ENCODE measurements around the gene SPAG7.
"Not testable (repeated sequence)": the region's sequence is repeated elsewhere in the genome, so short reads cannot be mapped to it uniquely, and the experiment has no call there.

Gene SPAG7

DNA sequence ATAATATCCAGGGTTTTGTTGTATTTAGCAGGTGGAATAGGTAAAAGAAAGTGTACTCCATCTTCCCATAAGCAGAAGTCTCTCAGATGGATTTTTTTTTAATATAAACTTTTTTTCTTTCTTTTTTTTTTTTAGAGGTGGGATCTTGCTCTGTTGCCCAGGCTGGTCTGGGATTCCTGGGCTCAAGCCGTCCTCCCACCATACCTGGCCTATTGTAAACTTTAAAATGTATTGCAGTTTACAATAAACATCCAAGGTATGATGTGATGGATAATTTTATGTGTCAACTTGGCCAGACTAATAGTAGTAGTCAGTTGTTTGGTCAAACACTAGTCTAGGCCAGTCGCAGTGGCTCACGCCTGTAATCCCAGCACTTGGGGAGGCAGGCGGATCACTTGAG is 46.3 kb downstream of the SPAG7 start:
- H3K27me3 ChIP-seq, result no peaks in the 10 kb centered on the region
- H3K4me3 ChIP-seq (ENCODE audit: low read depth, low read length), result no peak overlapping the region
- DNase-seq, result no peak
- H3K4me1 ChIP-seq, result no peaks in the 10 kb centered on the region
- TF ChIP-seq, protein P1, sequence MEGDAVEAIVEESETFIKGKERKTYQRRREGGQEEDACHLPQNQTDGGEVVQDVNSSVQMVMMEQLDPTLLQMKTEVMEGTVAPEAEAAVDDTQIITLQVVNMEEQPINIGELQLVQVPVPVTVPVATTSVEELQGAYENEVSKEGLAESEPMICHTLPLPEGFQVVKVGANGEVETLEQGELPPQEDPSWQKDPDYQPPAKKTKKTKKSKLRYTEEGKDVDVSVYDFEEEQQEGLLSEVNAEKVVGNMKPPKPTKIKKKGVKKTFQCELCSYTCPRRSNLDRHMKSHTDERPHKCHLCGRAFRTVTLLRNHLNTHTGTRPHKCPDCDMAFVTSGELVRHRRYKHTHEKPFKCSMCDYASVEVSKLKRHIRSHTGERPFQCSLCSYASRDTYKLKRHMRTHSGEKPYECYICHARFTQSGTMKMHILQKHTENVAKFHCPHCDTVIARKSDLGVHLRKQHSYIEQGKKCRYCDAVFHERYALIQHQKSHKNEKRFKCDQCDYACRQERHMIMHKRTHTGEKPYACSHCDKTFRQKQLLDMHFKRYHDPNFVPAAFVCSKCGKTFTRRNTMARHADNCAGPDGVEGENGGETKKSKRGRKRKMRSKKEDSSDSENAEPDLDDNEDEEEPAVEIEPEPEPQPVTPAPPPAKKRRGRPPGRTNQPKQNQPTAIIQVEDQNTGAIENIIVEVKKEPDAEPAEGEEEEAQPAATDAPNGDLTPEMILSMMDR (IDR thresholded peaks at IDR 0.05; ENCODE audit: low read depth, low read length), result no peak
- no peaks in the 10 kb centered on the region for H3K9me3 ChIP-seq
- H3K36me3 ChIP-seq, result no peaks in the 10 kb centered on the region

DNA sequence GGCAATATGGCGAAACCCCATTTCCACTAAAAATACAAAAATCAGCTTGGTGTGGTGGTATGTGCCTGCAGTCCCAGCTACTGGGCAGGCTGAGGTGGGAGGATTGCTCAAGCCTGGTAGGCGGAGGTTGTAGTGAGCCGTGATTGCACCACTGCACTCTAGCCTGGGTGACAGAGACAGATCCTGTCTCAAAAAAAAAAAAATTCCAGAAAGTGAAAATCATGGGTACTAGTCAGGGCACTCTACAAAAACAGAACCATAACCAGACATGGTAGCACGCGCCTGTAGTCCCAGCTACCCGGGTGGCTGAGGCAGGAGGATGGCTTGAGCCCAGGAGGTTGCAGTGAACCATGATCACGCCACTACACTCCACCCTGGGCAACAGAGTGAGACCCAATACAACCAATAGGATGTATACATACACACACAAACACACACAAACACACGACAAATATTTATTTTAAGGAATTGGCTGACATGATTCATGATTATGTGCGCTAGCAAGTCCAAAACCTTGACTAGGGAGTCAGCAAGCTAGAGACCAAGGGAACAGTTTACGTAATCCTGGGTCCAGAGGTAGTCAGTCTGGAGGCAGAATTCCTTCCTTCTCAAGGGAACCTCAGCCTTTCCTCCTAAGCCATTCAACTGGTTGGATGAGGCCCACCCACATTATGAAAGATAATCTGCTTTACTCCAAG is 47.1 kb downstream of the SPAG7 start:
- Histone ChIP-seq H3K27me3 (no peaks in the 10 kb centered on the region), H3K36me3 (no peaks in the 10 kb centered on the region), H3K9me3 (no peaks in the 10 kb centered on the region), H3K4me1 (no peaks in the 10 kb centered on the region), H3K4me3 (ENCODE audit: low read depth, low read length) (no peak overlapping the region)
- TF ChIP-seq, protein P1 (IDR thresholded peaks at IDR 0.05; ENCODE audit: low read depth, low read length), result no peak
- DNase-seq, result no peak

DNA sequence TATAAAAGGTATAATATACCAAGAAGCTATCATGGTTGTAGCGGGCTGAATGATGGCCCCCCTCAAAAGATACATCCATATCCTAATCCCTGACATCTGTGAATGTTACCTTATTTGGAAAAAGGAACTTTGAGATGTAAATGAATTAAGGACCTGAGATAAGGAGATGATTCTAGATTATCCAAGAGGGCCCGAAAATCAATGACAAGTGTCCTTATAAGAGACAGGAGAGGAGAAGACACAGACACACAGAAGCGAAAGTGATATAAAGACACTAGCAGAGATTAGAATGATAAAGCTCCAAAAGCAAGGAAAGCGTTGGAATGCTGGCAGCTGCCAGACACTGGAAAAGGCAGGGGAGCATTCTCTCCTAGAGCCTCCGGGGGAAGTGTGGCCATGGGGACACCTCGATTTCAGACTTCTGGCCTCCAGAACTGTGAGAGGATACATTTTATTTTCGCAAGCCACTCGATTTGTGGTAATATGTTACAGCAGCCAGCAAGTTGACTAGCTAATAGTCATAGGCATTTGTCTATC is 48.0 kb downstream of the SPAG7 start:
- H3K4me1 ChIP-seq, result no peaks in the 10 kb centered on the region
- H3K4me3 ChIP-seq (ENCODE audit: low read depth, low read length), result no peak overlapping the region
- no peaks in the 10 kb centered on the region for H3K36me3 ChIP-seq
- no peaks in the 10 kb centered on the region for H3K27me3 ChIP-seq
- TF ChIP-seq, protein P1 (IDR thresholded peaks at IDR 0.05; ENCODE audit: low read depth, low read length), result no peak
- no peak for DNase-seq
- H3K9me3 ChIP-seq, result no peaks in the 10 kb centered on the region

DNA sequence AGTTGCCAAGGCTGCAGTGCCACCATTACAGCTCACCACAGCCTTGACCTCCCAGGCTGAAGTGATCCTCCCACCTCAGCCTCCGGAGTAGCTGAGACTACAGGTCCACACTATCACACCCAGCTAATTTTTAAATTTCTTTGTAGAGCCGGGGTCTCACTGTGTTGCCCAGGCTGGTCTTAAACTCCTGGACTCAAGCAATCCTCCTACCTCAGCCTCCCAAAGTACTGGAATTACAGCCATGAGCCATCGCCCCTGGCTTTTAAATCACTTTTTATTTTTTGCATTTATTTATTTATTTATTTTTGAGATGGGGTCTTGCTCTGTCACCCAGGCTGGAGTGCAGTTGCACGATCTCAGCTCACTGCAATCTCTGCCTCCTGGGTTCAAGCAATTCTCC is 53.1 kb downstream of the SPAG7 start:
- not testable (repeated sequence) for H3K9me3 ChIP-seq; DNase-seq; H3K36me3 ChIP-seq; H3K4me3 ChIP-seq (ENCODE audit: low read depth, low read length); H3K27me3 ChIP-seq; H3K4me1 ChIP-seq

DNA sequence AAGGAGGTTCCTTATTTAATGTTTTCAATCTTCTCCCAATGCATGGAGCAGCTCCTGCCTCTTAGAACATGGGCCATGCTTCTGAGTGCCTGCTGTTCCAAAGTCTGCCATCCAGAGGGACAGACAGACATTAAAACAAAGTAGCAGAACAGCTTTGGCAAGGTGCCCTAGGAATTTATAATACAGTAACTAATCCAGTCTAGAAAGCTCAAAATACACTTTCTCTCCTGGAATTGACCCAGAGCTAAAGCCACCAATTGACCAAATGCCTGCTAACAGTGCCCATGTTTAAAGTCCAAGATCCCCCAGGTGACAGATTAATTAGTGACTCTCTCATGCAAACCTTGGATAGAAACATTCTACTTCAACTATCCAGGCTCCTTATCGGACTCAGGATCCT is 53.6 kb downstream of the SPAG7 start:
- no peaks in the 10 kb centered on the region for H3K36me3 ChIP-seq
- no peaks in the 10 kb centered on the region for H3K4me1 ChIP-seq
- H3K27me3 ChIP-seq, result no peaks in the 10 kb centered on the region
- TF ChIP-seq, protein P1 (IDR thresholded peaks at IDR 0.05; ENCODE audit: low read depth, low read length), result no peak
- DNase-seq, result no peak
- no peak overlapping the region for H3K4me3 ChIP-seq (ENCODE audit: low read depth, low read length)
- H3K9me3 ChIP-seq, result no peaks in the 10 kb centered on the region
